HG02870 (cell line): ENCODE results near the gene SLC9A5.

Experiments used
- ATAC-seq: cut with Tn5 transposase; IDR thresholded peaks from one replicate; pipeline ENCODE4 v1.9.1; 2021; ENCODE audit warnings: mild to moderate bottlenecking, moderate library complexity; ENCODE audit not compliant: unreplicated experiment

SLC9A5 gene

DNA sequence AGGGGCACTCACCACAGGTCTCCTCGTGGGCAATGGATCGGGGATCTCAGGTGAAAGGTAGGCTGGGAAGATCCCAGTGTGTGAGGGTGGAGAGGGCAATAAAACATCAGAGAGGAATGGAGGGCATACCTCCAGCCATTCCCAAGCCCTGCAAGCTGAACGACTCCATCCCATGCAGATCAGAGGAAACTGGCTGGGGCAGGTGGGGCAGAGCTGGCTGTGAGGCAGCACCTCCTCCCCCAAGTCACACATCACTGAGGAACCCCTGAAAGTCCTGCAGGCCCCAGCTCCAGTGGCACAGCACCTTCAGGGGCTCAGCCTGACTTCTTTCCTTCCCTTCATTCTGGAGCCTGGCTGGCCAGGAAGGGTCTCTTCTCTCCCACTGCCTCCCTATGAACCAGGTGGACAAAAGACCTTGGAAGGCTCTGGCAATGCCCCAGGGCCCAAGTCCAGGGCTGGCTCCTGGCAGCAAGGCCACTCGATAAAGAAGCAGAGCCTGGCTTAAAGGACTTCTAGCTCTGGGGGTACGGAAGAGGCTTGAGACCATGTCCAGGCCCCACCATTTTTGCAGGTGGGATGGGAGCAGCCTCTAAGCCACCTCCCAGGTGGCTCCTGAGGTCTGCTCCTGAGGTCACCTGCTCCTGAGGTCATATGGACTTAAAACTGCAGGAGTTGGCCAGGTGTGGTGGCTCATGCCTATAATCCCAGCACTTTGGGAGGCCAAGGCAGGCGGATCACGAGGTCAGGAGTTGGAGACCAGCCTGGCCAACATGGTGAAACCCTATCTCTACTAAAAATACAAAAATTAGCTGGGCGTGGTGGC, 35.4 kb upstream of the SLC9A5 start:
- no peak for ATAC-seq

DNA sequence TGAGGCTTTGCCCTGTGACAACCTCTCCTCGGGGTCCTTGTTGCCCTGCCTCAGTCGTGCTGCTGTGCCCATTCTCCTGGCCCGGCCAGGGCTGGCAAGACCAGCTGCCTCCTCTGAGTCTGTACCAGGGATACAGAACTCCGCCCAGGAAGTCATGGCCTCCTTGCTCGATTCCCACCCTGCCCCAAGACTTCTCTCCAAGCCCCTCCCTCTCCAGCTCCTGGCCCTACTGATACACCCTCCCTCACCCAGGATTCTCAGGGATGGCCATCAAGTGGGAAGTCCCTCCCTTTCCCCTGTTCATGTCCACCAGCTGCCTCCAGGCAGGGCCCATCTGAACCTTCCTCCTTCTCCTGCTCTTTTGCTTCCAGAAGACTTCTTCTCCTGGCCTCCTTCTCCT, 33.1 kb upstream of the SLC9A5 start:
- no peak for ATAC-seq

GRCh38 chr16:67216612-67217490, 31.9 kb upstream of the SLC9A5 start:
- no peak for ATAC-seq

DNA sequence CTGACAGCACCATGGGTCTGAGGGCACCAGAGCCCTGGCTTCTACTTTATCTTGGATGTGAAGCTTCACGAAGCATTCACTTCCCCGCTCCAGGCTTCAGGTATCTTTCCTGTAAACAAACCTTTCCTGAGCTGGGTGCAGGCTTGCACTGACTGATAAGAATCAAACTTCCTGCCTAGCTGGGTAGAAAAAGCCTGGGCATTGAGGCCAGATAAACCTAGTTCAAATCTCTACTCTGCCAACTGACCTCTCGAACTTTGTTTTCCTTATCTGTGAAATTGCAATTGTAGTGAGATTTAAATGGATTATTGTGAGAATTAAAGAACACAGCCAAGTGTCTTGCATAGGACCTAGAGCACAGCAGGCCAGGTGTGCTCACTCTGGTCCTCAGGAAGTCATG, 24.8 kb upstream of the SLC9A5 start:
- no peak for ATAC-seq

GRCh38 chr16:67226295-67226803, 22.4 kb upstream of the SLC9A5 start:
- ATAC-seq, result no peak

DNA sequence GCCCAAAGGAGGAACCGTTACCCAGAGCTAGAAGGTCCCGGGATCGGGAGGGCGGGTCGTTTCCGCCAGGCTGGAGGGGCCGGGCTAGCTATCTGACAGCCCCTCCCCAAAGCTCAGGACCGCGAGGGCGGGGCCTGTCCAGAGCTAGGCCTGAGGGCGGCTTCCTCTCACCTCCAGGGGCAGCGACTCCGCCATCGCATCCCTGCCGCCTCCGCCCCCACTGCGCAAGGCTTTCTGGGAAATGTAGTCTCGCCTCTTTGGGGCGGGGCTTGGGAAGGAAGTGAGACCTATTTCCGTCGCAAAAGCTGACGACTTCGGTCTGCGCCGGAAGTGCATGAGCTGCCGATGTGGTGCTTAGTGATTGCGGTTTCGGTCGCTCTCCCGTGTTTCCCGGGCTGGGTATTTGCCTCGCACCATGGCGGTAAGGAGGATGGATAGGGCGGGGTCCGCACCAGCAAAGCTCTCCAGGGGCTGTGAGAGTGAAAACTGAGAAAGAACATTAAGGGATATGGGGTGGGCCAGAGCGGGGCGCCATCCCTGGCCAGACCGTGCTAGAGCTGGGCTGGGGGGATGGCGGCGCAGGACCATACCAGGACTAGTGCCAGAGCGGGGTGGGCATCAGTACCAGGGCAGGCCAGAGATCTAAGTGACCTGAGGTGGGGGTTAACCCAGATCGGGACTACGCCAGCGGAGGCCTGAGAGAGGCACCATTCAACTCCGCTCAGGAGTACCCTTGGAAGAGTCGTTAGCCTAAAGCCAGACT, 21.8 kb upstream of the SLC9A5 start, which contains the start of gene TMEM208:
TMEM208 (plus strand) TSS at position 327 of the 763 bp plus-strand sequence; CDS start at position 416, 89 bp downstream.
- peak; percentile 94 for ATAC-seq

- ATAC-seq, result no peak
Observed at GRCh38 chr16:67227567-67227921, 21.2 kb upstream of the SLC9A5 start.

DNA sequence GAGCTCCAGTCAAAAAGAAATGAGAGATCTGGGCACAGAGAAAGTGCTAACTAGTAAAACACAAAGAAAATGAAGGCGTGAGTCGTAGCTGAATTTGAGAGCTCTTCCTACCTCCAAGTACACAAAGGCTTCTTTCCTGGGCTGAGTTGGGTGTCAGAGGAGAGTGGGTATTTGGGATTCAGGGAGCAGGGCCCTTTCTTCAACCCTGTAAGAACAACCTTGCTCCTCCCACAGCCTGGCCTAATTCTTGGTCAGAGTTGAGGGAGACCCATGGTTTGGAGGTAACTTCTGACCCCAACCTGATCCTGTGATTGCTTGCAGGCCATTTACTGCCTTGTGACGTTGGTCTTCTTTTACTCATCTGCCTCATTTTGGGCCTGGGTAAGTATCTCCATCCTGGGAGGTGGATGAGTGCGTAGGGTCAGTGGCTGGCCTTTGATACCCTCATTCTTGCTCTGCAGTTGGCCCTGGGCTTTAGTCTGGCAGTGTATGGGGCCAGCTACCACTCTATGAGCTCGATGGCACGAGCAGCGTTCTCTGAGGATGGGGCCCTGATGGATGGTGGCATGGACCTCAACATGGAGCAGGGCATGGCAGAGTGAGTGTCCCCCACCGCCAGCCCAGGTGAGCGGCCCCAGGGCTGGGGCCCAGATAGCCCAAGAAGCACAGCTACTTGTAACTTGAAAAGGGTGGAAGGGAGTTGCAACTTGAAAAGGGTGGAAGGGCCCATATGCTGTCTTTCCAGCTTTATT, 20.6 kb upstream of the SLC9A5 start:
- no peak for ATAC-seq

GRCh38 chr16:67228905-67229304, 19.9 kb upstream of the SLC9A5 start:
- no peak for ATAC-seq

- no peak for ATAC-seq
Observed at GRCh38 chr16:67229906-67230808, 18.6 kb upstream of the SLC9A5 start.

DNA sequence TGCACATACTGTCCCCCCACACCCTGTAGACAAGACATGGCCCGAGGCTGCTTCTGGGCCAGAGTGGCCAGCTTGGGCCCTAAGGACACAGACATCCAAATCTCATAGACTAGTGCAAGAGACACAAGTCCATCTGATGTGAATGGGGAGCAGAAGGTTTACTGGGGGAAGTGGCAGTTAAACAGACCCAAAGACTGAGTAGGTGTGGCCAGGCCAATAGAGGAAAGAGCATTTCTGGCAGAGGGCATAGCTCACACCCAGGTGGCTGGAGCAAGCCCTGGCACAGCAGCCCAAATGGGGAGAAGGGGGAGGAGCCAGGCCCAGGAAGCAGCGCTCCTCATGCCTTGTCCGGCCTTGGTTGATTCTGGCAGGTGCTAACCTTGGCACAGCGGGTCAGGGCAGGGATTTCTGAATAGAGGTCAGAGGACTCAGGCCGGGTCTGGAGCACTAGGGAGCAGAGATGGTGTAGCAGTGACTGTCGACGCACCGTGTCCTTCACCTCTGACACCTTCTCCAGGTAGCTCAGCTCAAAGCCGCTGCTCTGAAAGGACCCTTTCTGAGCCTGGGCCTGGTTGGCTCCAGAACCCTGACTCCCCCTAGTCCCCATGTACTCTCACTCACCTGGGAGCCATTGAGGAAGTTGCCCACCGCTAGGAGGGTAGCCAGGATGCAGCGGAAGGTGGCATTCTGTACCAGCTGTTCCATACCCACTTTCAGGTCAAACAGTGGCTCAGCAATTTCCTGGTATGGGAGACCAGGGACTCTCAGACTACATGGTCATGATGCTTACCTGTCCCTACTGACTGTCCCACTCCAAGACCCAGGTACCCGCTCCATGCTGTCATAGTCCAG, 17.7 kb upstream of the SLC9A5 start:
- no peak for ATAC-seq

DNA sequence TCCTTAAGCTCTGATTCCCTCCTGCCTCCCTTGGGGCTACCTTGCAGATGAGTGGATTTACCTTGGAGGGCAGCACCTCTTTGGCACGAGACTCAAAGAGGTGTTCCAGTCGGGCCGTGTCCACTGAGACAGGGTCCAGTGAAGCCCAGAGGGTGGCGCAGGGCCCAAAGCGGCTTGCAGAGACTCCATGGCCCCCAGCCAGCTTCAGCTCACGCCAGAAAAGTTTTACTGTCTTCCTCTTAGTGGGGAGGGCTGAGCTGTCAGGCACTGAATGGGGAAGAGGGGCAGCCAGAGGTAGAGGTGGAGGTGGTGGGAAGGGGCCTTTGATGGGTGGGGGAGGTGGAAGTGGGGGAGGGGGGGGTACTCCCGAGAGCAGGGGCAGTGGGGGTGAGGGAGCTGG, 15.2 kb upstream of the SLC9A5 start:
- ATAC-seq, result no peak

DNA sequence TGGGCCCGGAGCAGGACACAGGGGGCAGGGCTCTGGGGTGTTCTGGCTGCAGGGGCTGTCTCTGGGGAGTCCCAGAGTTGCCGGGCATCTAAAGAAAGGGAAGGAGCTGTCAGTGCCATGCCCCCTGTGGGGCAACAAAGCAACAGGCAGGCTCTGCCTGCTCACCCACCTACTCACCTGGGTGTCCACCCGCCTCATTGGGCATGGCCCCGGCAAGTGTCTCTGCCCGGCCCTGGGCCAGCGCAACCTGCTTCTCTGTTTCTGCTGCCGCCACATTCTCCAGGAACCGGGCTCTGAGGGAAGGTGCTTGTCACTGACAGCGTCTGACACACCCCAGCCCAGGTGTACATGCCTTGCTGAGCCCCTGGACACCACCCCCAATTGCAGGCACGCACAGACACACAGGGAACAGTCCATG, 14.6 kb upstream of the SLC9A5 start:
- no peak for ATAC-seq

DNA sequence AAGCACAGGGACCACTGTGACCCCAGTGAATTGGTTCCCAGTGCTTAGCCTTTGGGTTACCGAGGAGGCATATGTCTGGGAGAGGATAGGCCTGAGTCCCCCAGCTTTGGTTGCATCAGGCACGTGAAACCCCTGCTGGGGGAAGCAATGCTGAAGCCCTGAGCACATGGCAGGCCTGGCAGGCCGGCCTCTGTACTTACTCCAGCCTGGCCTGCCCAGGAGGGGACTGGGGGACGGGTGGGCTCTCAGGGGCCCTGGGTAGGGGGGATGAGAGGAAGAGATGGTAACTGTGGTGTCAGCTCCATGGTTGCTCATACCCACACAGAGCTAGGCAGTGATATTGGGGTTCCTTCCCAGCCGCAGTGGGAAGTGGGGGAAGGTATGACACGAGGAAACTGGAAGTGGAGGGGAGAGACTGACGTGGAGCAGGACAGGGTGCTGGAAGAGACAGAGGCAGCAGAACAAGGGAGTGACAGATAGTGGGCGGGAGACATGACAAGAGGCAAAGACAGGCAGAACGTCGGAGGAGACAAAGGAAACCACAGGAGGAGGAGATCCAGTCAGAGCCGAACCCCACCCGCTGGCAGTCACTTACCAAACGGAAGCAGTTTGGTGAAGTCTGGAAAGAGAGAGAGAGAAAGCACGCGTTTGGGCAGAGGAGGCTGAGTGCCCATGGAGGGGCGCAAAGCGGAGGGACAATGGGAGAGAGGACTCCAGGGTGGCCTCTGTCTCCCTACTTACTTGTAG, 12.8 kb upstream of the SLC9A5 start:
- no peak for ATAC-seq

DNA sequence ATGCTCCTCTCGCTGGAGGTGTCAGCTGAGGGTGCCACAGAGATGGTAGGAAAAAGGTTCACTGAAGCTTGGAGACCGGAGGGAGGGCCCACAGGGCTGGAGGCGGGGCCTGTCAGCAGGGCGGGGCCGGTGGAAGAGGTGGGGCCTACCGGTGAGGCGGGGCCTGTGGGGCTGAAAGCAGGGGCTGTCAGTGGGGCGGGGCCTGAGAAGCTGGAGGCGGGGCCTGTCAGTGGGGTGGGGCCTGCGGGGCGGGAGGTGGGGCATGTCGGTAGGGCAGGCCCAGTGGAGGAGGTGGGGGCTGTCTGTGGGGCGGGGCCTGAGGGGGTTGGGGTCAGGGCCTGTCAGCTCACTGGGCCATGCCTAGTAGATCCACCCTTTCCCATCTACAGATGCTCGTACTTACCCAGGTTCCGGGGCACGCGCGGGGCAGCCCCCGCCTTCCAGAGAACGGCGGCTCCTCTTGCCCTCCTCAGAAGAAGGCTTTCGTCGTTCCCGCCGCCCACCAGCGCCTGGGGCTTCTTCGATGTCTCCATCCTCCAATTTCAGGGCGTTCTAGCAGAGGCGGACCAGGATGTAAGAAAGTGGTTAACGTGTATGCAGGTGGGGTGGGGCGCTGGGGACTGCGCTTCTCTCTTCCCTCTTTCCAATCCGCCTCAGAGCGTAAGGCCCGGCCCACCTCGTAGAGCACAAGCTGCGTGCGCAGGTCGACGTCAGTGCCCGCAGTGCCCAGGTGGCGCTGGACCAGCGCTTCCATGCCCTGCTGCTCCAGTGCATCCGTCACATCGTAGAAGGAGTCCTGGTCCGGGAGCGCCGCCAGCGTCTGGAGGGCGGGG, 12.0 kb upstream of the SLC9A5 start:
- ATAC-seq, result no peak

DNA sequence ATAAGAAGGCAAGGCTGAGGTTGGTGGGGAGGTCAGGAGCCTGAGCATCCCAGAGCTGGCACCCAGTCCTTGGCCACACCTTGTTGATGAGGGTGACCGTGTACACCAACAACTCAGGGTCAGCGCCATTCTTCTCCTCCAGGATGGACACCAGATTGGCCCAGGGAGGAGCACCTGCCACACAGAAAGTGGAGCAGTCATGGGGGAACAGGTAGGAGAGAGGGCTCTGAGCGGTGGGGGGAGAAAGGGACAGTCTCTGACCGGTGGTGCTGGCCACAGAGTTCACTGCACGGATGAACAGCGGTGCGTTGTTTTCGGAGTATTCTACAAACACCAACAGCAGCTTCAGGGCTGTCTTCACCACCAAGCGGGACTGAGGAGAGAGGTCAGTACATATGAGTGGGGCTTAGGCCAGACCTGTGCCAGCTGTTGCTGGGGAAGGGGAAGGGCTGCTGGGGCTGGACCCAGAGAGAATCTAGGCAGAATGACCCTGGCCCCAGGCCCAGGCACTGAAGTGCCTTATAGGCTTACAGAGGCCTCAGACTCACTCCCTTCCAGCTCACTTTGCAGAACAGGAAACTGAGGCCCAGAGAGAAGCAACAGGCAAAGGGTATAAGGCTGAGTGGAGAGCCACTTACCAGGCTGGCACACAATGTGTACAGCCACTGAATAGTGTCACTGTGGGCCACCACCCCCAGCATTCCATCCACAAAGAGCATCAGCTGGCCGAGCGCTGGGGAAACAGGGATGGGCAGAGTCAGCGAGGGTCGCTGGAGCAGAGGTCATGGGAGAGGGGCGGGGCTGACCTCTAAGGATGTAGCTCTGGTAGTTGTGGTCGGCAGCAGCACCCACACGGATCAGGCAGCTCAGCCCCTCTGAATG, 11.1 kb upstream of the SLC9A5 start:
- no peak for ATAC-seq
